Heart left ventricle (tissue), 13 donors: Measurements from ENCODE around the gene TUT4.

Source experiments
- CTCF ChIP-seq, 12 donors: fragments of 200-600 bp; sonication (generic) in 4 of 12; IDR thresholded peaks; one replicate each; pipeline versions ENCODE4 v1.5.0 to v1.8.0; 2018 to 2022; ENCODE audit warnings: antibody characterized with exemption in 12 of 12, mild to moderate bottlenecking in 5 of 12
- POLR2A ChIP-seq, 2 donors: fragments of 450-650 bp; IDR thresholded peaks; one replicate each; pipeline ENCODE4 v1.6.1; 2017; ENCODE audit warnings: antibody characterized with exemption in 2 of 2, mild to moderate bottlenecking in 2 of 2, moderate library complexity in 2 of 2
- donor health status: ischemic (EF 13 %, LVEDD 7.1; RV severe dilation, severe dysfunction).
- donor health status: DM: no; HTN: yes; CAD: no.
- donor health status: DM: no; HTN: no; CAD: no.
- donor health status: ischemic (EF 25% LVEDD 6.9; RV normal size, moderate dysfunction).
- donor health status: ischemic (EF 25% LVEDD 5.7; RV mildly dilated, moderate dysfunction).
- donor health status: ischemic (EF 35%, LVEDD 5.7; RV mildly dilated, moderate dysfunction).
- donor health status: nonischemic (EF 11% LVEDD 7.7; RV severe dilation, severe dysfunction).
- donor health status: DM: yes; HTN: yes; CAD: no.
- donor health status: PGD.
- donor health status: ischemic (EF 29% LVEDD 5.4; RV normal size, mild dysfunction).
- donor health status: nonischemic (EF 23%, LVEDD 6.1; RV moderate dilation, normal function).

DNA sequence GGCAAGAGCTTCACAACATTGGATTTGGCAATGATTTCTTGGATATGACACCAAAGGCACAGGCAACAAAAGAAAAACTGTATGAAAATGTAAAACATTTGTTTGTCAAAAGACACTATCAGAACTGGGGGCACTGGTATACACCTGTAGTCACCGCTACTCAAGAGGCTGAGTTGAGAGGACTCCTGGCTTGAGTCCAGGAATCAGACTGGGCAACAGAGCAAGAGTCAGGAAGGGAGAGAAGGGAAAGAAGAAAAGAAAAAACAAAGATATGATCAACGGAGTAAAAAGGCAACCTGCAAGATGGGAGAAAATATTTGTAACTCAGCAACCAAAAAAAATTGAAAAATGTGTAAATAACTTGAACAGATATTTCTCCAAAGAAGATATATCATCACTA lies 6.0 kb upstream of the TUT4 start:
- TF ChIP-seq CTCF (IDR thresholded peaks at IDR 0.05), result no peak
- TF ChIP-seq POLR2A (IDR thresholded peaks at IDR 0.05), result no peak
